ENCODE data around the gene TWIST2. TPM values are rescaled to one million over a fixed set of nuclear protein-coding genes. Genes with fewer than 3 reads are reported as not detected.

Gene TWIST2
- total RNA-seq, 1 donor: 9.4 TPM

- no peak overlapping the region for H3K4me2 ChIP-seq (ENCODE audit: insufficient read depth, low read length)
- no peak overlapping the region for H3K27ac ChIP-seq (ENCODE audit: low read depth, low read length)
Observed at GRCh38 chr2:238955648-238956531, 108.0 kb downstream of the TWIST2 start.

GRCh38 chr2:238956676-238957075, 108.8 kb downstream of the TWIST2 start:
- Histone ChIP-seq H3K9me3 (ENCODE audit: low read depth, low read length) (no peaks in the 10 kb centered on the region), H2AFZ (ENCODE audit: low read length) (no peak overlapping the region), H3K27me3 (ENCODE audit: insufficient read depth, low read length) (no peaks in the 10 kb centered on the region), H3K27ac (ENCODE audit: low read depth, low read length) (no peak overlapping the region), H4K20me1 (ENCODE audit: insufficient read depth, low read length) (no peaks in the 10 kb centered on the region), H3K4me2 (ENCODE audit: insufficient read depth, low read length) (no peak overlapping the region), H3K4me1 (ENCODE audit: insufficient read depth, low read length) (no peaks in the 10 kb centered on the region), H3K79me2 (ENCODE audit: insufficient read depth, low read length) (no peaks in the 10 kb centered on the region), H3K4me3 (ENCODE audit: insufficient read depth, low read length) (no peak overlapping the region), H3K36me3 (ENCODE audit: insufficient read depth, low read length) (no peaks in the 10 kb centered on the region)
- DNase-seq (ENCODE audit: insufficient read length, low spot score, missing footprints): no peak
- no peak for TF ChIP-seq CTCF (IDR thresholded peaks at IDR 0.05; ENCODE audit: extremely low read depth, low read depth, low read length)

More at GRCh38 chr2:238955648-238956531, 108.0 kb downstream of the TWIST2 start:
- Histone ChIP-seq H2AFZ (ENCODE audit: low read length) (peak overlapping the region; percentile 0), H3K9me3 (ENCODE audit: low read depth, low read length) (no peaks in the 10 kb centered on the region), H3K4me1 (ENCODE audit: insufficient read depth, low read length) (no peaks in the 10 kb centered on the region), H4K20me1 (ENCODE audit: insufficient read depth, low read length) (no peaks in the 10 kb centered on the region), H3K27me3 (ENCODE audit: insufficient read depth, low read length) (no peaks in the 10 kb centered on the region), H3K36me3 (ENCODE audit: insufficient read depth, low read length) (no peaks in the 10 kb centered on the region), H3K79me2 (ENCODE audit: insufficient read depth, low read length) (no peaks in the 10 kb centered on the region), H3K4me3 (ENCODE audit: insufficient read depth, low read length) (no peak overlapping the region)
- peak; percentile 73 for DNase-seq (ENCODE audit: insufficient read length, low spot score, missing footprints)
- no peak for TF ChIP-seq CTCF (IDR thresholded peaks at IDR 0.05; ENCODE audit: extremely low read depth, low read depth, low read length)
